Measurements from ENCODE around the gene GFRA1.

Gene GFRA1

GRCh38 chr10:116195583-116195982 lies 77.4 kb downstream of the GFRA1 start:
- no peak for TF ChIP-seq CTCF (IDR thresholded peaks at IDR 0.05; ENCODE audit: low read depth, low read length)
- H3K4me3 ChIP-seq (ENCODE audit: low read depth, low read length): no peak overlapping the region
- in situ Hi-C loops (cut with HindIII; ENCODE audit: low sequenced_read_pairs): no loop called here
- no peak for DNase-seq (ENCODE audit: low read depth, low spot score)

GRCh38 chr10:116195039-116195438 lies 78.0 kb downstream of the GFRA1 start:
- TF ChIP-seq CTCF (IDR thresholded peaks at IDR 0.05; ENCODE audit: low read depth, low read length): no peak
- in situ Hi-C loops (cut with HindIII; ENCODE audit: low sequenced_read_pairs): no loop called here
- DNase-seq (ENCODE audit: low read depth, low spot score): no peak
- H3K4me3 ChIP-seq (ENCODE audit: low read depth, low read length): no peak overlapping the region

GRCh38 chr10:116194061-116194460 lies 78.9 kb downstream of the GFRA1 start:
- H3K4me3 ChIP-seq (ENCODE audit: low read depth, low read length): no peak overlapping the region
- TF ChIP-seq CTCF (IDR thresholded peaks at IDR 0.05; ENCODE audit: low read depth, low read length): no peak
- DNase-seq (ENCODE audit: low read depth, low spot score): no peak
- in situ Hi-C loops (cut with HindIII; ENCODE audit: low sequenced_read_pairs): no loop called here

GRCh38 chr10:116190883-116191282 lies 82.1 kb downstream of the GFRA1 start:
- TF ChIP-seq CTCF (IDR thresholded peaks at IDR 0.05; ENCODE audit: low read depth, low read length): no peak
- in situ Hi-C loops (cut with HindIII; ENCODE audit: low sequenced_read_pairs): no loop called here
- DNase-seq (ENCODE audit: low read depth, low spot score): no peak
- no peak overlapping the region for H3K4me3 ChIP-seq (ENCODE audit: low read depth, low read length)

- no peak for TF ChIP-seq CTCF (IDR thresholded peaks at IDR 0.05; ENCODE audit: low read depth, low read length)
- DNase-seq (ENCODE audit: low read depth, low spot score): no peak
- H3K4me3 ChIP-seq (ENCODE audit: low read depth, low read length): no peak overlapping the region
- in situ Hi-C loops (cut with HindIII; ENCODE audit: low sequenced_read_pairs): no loop called here
Observed at GRCh38 chr10:116186273-116186672, 86.7 kb downstream of the GFRA1 start.

GRCh38 chr10:116185199-116185867 lies 87.7 kb downstream of the GFRA1 start:
- no peak for DNase-seq (ENCODE audit: low read depth, low spot score)
- in situ Hi-C loops (cut with HindIII; ENCODE audit: low sequenced_read_pairs): no loop called here
- TF ChIP-seq CTCF (IDR thresholded peaks at IDR 0.05; ENCODE audit: low read depth, low read length): no peak
- H3K4me3 ChIP-seq (ENCODE audit: low read depth, low read length): no peak overlapping the region

- TF ChIP-seq CTCF (IDR thresholded peaks at IDR 0.05; ENCODE audit: low read depth, low read length): no peak
- in situ Hi-C loops (cut with HindIII; ENCODE audit: low sequenced_read_pairs): no loop called here
- no peak for DNase-seq (ENCODE audit: low read depth, low spot score)
- no peak overlapping the region for H3K4me3 ChIP-seq (ENCODE audit: low read depth, low read length)
Observed at GRCh38 chr10:116184512-116184794, 88.6 kb downstream of the GFRA1 start.
